ENCODE measurements around the gene GLRX5.

The GLRX5 gene

GRCh38 chr14:95489214-95490137 lies 45.4 kb upstream of the GLRX5 start:
- no peak for DNase-seq (ENCODE audit: low read depth)
- TF ChIP-seq CTCF (IDR thresholded peaks at IDR 0.05; ENCODE audit: low read depth, low read length, missing control alignments) = no peak
- no peak overlapping the region for H3K4me3 ChIP-seq (ENCODE audit: low read depth, low read length)

- no peak for TF ChIP-seq CTCF (IDR thresholded peaks at IDR 0.05; ENCODE audit: low read depth, low read length, missing control alignments)
- no peak for DNase-seq (ENCODE audit: low read depth)
- no peak overlapping the region for H3K4me3 ChIP-seq (ENCODE audit: low read depth, low read length)
Measured at GRCh38 chr14:95490138-95490509, 44.7 kb upstream of the GLRX5 start.

- TF ChIP-seq CTCF (IDR thresholded peaks at IDR 0.05; ENCODE audit: low read depth, low read length, missing control alignments) = no peak
Measured at GRCh38 chr14:95490727-95491451, 44.0 kb upstream of the GLRX5 start.

GRCh38 chr14:95491936-95492608 lies 42.8 kb upstream of the GLRX5 start:
- no peak overlapping the region for H3K4me3 ChIP-seq (ENCODE audit: low read depth, low read length)
- TF ChIP-seq CTCF (IDR thresholded peaks at IDR 0.05; ENCODE audit: low read depth, low read length, missing control alignments) = no peak
- DNase-seq (ENCODE audit: low read depth) = no peak

More at GRCh38 chr14:95490727-95491451, 44.0 kb upstream of the GLRX5 start:
- DNase-seq (ENCODE audit: low read depth) = no peak
- H3K4me3 ChIP-seq (ENCODE audit: low read depth, low read length) = no peak overlapping the region

GRCh38 chr14:95493503-95493902 lies 41.3 kb upstream of the GLRX5 start:
- no peak for TF ChIP-seq CTCF (IDR thresholded peaks at IDR 0.05; ENCODE audit: low read depth, low read length, missing control alignments)
- no peak overlapping the region for H3K4me3 ChIP-seq (ENCODE audit: low read depth, low read length)
- DNase-seq (ENCODE audit: low read depth) = no peak

GRCh38 chr14:95493976-95494375 lies 40.9 kb upstream of the GLRX5 start:
- H3K4me3 ChIP-seq (ENCODE audit: low read depth, low read length) = no peak overlapping the region
- DNase-seq (ENCODE audit: low read depth) = no peak
- TF ChIP-seq CTCF (IDR thresholded peaks at IDR 0.05; ENCODE audit: low read depth, low read length, missing control alignments) = no peak
